ENCODE results near the gene GRB10. TPM values are rescaled to one million over a fixed set of nuclear protein-coding genes. Genes with fewer than 3 reads are reported as not detected.

GRB10 gene
- polyA plus RNA-seq, 3 donors: 1.3 to 3.1 (median 1.5) TPM

DNA sequence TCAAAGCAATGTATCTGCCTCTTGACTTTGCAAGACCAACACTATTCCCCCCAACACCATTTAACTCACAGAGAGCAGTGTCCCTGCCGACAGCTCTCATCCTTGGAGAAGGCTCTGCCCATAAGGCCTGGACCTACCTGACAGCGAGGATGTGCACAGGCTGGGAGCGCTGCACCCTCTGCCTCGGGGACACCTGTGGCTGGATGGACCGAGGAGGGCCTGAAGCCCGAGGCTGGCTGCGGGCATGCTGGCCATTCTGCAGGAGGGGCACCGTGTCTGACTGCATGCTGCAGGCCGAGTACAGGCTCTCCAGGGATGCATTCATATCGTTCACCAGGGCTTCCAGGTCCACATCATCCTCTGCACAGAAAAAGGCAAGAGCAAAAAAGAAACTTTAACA lies 108.4 kb downstream of the GRB10 start:
- Mint-ChIP-seq H3K27ac (peak overlapping the region in 1 of 7 donors; percentile 57), H3K4me3 (no peak overlapping the region), H3K36me3 (peaks cover 11 to 14% of the 10 kb centered on the region in 2 donors), H3K9me3 (peaks cover 0 to 3% (median 0%) of the 10 kb centered on the region in 7 donors), H3K27me3 (ENCODE audit: low read depth in 3 of 3) (peaks cover 0 to 3% (median 0%) of the 10 kb centered on the region in 3 donors), H3K4me1 (peaks cover 2% of the 10 kb centered on the region)
- 97% methylated on average over 10 of the region's 10 CpGs for WGBS (ENCODE audit: insufficient coverage)
- no peaks in the 10 kb centered on the region for H3K27me3 ChIP-seq (ENCODE audit: control insufficient read depth in 2 of 2, insufficient read depth in 2 of 2, low read length in 2 of 2)
- H3K36me3 ChIP-seq (replicated peaks in 1 of 2; ENCODE audit: control insufficient read depth in 1 of 2, insufficient read depth in 2 of 2, low read length in 2 of 2): peaks cover 0 to 7% of the 10 kb centered on the region in 2 donors
- TF ChIP-seq, protein P1, sequence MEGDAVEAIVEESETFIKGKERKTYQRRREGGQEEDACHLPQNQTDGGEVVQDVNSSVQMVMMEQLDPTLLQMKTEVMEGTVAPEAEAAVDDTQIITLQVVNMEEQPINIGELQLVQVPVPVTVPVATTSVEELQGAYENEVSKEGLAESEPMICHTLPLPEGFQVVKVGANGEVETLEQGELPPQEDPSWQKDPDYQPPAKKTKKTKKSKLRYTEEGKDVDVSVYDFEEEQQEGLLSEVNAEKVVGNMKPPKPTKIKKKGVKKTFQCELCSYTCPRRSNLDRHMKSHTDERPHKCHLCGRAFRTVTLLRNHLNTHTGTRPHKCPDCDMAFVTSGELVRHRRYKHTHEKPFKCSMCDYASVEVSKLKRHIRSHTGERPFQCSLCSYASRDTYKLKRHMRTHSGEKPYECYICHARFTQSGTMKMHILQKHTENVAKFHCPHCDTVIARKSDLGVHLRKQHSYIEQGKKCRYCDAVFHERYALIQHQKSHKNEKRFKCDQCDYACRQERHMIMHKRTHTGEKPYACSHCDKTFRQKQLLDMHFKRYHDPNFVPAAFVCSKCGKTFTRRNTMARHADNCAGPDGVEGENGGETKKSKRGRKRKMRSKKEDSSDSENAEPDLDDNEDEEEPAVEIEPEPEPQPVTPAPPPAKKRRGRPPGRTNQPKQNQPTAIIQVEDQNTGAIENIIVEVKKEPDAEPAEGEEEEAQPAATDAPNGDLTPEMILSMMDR (IDR thresholded peaks at IDR 0.05): no peak
- H3K4me1 ChIP-seq (ENCODE audit: control insufficient read depth in 1 of 2, insufficient read depth in 2 of 2, low read length in 2 of 2): no peaks in the 10 kb centered on the region
- no peak overlapping the region for H3K27ac ChIP-seq (ENCODE audit: low read depth in 1 of 2, low read length in 2 of 2)
- no peak for DNase-seq
- H3K9me3 ChIP-seq (replicated peaks in 1 of 2; ENCODE audit: control insufficient read depth in 1 of 2, insufficient read depth in 1 of 2, low read length in 2 of 2): no peaks in the 10 kb centered on the region
- H3K79me2 ChIP-seq (ENCODE audit: insufficient read depth, low read length): no peaks in the 10 kb centered on the region
- H2AFZ ChIP-seq (ENCODE audit: insufficient read depth, low read depth, low read length, poor library complexity, severe bottlenecking): no peak overlapping the region
- H3K4me2 ChIP-seq (replicated peaks; ENCODE audit: extremely low read depth, low read length, poor library complexity, severe bottlenecking): no peak overlapping the region
- no peak overlapping the region for H3K9ac ChIP-seq (ENCODE audit: insufficient read depth, low read length, poor library complexity, severe bottlenecking)
- intact Hi-C loops (cut with micrococcal nuclease): loop anchor here in 1 of 2 donors (5.0 kb wide), 1 partner anchor 202 kb away; no protein-coding TSS in a partner anchor
- H4K20me1 ChIP-seq (ENCODE audit: insufficient read depth, low read length): no peaks in the 10 kb centered on the region
- no peak overlapping the region for H3K4me3 ChIP-seq (replicated peaks in 1 of 3; ENCODE audit: low read depth in 2 of 3, low read length in 3 of 3)

DNA sequence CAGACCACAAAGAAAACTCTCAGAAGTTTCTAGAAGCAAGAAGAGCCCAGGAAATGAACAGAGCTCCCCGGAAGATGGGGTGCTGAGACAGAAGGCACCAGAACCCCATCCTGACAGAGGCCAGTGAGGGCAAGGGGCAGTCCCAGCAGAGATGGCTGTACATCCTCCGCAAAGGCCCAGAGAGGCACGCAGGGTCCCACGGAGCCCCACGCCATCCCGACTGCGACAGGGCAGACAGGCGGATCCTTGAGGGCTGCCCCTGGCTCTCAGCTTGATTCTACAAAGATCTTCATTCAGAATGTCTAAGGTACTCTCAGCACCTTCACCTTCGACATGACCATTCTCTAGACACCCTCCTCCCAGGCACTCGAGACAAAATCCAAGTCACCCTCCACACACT lies 109.6 kb downstream of the GRB10 start:
- Mint-ChIP-seq H3K27me3 (ENCODE audit: low read depth in 3 of 3) (peaks cover 0 to 3% (median 0%) of the 10 kb centered on the region in 3 donors), H3K27ac (peak overlapping the region in 1 of 7 donors; percentile 9), H3K4me3 (no peak overlapping the region), H3K4me1 (no peaks in the 10 kb centered on the region), H3K9me3 (peaks cover 0 to 3% (median 0%) of the 10 kb centered on the region in 7 donors), H3K36me3 (peaks cover 13 to 15% of the 10 kb centered on the region in 2 donors)
- H3K27ac ChIP-seq (ENCODE audit: low read depth in 1 of 2, low read length in 2 of 2): no peak overlapping the region
- no peaks in the 10 kb centered on the region for H3K9me3 ChIP-seq (replicated peaks in 1 of 2; ENCODE audit: control insufficient read depth in 1 of 2, insufficient read depth in 1 of 2, low read length in 2 of 2)
- peaks cover 0 to 7% of the 10 kb centered on the region in 2 donors for H3K36me3 ChIP-seq (replicated peaks in 1 of 2; ENCODE audit: control insufficient read depth in 1 of 2, insufficient read depth in 2 of 2, low read length in 2 of 2)
- no peaks in the 10 kb centered on the region for H4K20me1 ChIP-seq (ENCODE audit: insufficient read depth, low read length)
- H3K4me3 ChIP-seq (replicated peaks in 1 of 3; ENCODE audit: low read depth in 2 of 3, low read length in 3 of 3): no peak overlapping the region
- no peaks in the 10 kb centered on the region for H3K27me3 ChIP-seq (ENCODE audit: control insufficient read depth in 2 of 2, insufficient read depth in 2 of 2, low read length in 2 of 2)
- no peak for DNase-seq
- no peaks in the 10 kb centered on the region for H3K79me2 ChIP-seq (ENCODE audit: insufficient read depth, low read length)
- TF ChIP-seq, protein P1 (IDR thresholded peaks at IDR 0.05): no peak
- H3K4me2 ChIP-seq (replicated peaks; ENCODE audit: extremely low read depth, low read length, poor library complexity, severe bottlenecking): no peak overlapping the region
- 93% methylated on average over 10 of the region's 10 CpGs for WGBS (ENCODE audit: insufficient coverage)
- H3K4me1 ChIP-seq (ENCODE audit: control insufficient read depth in 1 of 2, insufficient read depth in 2 of 2, low read length in 2 of 2): no peaks in the 10 kb centered on the region
- H3K9ac ChIP-seq (ENCODE audit: insufficient read depth, low read length, poor library complexity, severe bottlenecking): no peak overlapping the region
- no peak overlapping the region for H2AFZ ChIP-seq (ENCODE audit: insufficient read depth, low read depth, low read length, poor library complexity, severe bottlenecking)
- intact Hi-C loops (cut with micrococcal nuclease): loop anchor here in 1 of 2 donors (5.0 kb wide), 1 partner anchor 201 kb away; no protein-coding TSS in a partner anchor

Data from CD14-positive monocyte (primary cell).